HG03045 (cell line): ENCODE results near the gene TRPC1.
"Not testable (repeated sequence)": the region's sequence is repeated elsewhere in the genome, so short reads cannot be mapped to it uniquely, and the experiment has no call there.

Source experiments
- ATAC-seq: cut with Tn5 transposase; IDR thresholded peaks from one replicate; pipeline ENCODE4 v1.9.1; 2021; ENCODE audit warnings: mild to moderate bottlenecking, moderate library complexity; ENCODE audit not compliant: unreplicated experiment

Gene TRPC1

DNA sequence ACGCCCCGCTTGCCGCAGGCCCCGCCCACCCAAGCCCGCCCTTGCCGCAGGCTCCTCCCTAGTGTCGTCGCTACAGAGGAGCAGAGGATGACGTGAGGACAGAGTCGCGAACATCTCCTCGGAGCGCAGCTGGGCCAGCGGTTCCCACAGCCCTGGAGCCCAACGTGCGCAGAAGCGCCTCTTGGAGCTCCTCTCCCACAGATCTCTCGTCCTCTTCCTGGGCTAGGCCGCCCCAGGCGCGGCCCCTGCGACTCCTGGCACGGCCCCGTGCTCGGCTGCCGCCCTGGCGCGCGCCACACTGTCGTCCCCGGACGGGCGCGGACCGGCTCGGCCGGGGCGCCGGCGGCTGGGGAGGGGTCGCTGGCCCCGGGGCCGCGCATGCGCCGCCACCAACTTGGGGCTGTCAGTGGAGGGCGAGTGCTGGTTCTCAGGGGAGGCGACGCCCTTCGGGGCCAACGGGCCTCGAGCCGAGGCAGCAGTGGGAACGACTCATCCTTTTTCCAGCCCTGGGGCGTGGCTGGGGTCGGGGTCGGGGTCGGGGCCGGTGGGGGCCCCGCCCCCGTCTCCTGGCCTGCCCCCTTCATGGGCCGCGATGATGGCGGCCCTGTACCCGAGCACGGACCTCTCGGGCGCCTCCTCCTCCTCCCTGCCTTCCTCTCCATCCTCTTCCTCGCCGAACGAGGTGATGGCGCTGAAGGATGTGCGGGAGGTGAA lies at the start of gene TRPC1:
Gene TRPC1 (plus strand): TSS at position 67 of the 714 bp plus-strand sequence. CDS start 526 bp downstream, at position 593.
- peak; percentile 96 for ATAC-seq

DNA sequence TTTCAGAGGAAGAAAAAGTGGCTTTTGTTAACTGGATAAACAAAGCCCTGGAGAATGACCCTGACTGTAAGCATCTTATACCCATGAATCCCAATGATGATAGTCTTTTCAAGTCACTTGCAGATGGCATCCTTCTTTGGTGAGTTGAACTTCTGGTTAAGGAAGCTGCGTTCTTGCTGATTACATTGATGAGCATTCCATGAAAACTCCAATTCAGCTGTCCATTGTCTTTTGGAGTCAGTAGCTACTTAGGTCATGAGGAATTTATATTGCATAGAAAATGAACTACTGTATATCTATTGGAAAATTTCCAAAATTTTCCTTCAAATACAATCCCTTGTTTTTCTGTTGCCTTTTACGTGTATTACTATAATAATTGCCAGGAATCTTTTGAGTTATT lies 47.7 kb upstream of the TRPC1 start:
- no peak for ATAC-seq

DNA sequence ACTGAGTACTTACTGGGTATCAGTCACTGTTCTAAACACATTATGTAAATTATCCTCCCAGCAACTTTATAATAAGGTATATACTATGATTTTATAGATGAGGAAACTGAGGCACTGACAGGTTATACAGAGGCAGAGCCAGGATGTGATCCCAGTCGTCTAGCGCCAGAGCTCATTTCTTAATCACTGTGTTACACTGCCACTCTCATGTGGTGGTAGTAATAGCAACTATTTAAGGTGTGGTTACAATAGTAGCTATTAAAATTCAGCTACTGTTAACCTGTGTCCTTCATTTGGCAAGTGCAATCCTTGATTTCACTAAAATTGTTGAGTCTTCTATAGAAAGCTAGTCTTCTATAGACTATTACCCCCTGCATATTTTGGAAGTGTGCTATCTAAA lies 43.1 kb upstream of the TRPC1 start:
- no peak for ATAC-seq

DNA sequence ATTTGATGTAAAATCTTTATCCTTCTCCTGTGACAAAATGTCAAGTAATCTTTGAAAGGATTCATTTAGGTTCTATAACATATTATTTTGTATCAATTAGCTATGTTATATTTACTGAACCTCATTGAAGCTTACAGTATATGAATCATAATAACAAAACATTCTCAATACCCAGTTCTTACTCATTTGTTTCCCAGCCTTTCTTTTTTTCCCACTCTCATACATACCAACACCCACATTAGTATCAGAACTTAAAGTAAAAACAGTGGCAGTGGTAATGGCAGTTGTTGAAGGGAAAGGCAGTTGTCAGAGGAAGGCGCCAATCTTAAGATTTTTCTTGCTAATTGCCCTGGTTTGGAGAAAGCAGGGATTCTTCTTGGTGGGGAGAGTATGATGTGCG lies 33.2 kb upstream of the TRPC1 start:
- ATAC-seq, result no peak

DNA sequence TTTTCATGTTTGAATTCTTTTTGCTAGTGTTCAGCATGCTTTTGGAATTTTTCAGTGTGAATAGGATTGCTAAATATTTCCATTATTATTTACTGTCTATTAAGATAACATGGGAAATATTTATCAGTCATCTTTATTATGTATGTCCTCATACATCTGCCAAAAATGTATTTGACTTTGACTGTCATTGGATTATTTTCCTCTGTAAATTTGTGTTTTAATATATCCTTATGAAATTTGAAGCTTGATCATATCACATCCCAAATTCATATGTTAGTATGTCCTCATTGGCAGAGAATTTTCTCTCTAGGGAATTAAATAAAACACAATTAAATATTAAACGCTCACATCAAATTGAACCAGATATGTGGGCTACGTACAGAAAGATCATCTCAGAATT lies 32.3 kb upstream of the TRPC1 start:
- ATAC-seq, result no peak

DNA sequence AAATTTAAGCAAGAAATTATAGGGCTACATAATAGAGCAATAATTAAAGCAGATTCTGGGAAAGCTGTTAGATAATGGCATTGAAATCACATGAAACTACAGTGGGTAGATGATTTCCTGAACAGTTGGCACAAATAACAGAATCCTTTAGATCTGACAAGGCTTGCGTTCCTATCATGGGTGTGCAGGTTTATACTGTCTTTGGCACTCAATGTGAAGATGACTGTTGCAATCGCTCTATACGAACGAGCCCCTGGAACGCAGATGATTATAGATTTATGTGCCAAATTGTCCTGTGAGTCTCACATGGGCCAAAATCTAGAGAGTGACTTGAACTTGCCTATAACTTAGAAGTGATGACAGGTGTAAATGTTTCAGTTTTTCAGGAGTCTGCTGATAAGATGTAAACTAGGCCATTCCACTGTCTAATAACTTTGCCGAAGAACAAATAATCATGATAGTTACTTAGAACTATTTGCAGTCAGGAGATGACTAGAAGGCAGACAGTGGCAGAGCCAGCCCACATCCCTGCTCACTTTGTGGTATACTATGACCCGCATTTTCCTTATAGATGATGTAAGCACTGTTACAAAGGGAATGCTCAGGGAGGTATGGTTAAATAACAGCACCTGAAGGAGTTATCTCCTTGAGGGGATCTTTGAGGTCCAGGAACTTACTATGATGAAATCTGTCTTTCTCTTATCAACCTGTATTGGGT lies 30.5 kb upstream of the TRPC1 start:
- ATAC-seq, result no peak

DNA sequence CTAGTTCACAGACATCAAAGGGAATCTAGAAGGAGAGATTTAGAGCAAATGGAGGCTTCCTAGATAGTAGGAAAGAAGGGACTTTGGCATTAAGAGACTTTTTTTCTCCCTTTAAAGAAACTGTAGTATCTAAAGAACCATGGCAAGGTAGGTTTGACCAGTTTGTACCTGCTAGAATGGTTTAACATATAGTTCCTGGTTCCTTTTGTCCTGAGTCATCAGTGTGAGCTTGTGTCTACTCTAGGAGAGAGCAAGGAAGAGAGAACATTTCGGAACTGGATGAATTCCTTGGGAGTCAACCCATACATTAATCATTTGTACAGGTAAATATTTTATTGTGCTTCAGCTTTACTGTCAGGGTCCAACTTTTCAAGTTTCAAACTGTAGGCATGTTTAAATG lies 29.6 kb upstream of the TRPC1 start:
- ATAC-seq, result no peak

DNA sequence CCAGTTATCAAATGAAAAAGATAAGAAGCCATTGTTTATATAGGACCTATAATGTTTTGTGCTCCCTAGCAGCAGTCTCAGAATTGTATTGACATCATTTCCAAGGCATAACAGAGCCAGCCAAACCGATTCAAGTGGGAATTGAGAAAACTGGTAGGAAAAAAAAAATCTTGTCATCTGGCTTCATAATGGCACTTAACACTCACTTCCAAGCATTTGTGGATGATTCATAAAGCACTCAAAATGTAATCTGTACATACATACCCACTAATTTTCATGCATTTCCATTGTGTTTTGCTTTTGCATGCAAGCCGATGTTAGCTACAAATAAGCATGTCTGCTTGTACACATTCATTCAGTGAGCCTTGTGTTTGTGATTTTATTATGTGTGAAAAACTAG lies 18.6 kb upstream of the TRPC1 start:
- ATAC-seq, result no peak

DNA sequence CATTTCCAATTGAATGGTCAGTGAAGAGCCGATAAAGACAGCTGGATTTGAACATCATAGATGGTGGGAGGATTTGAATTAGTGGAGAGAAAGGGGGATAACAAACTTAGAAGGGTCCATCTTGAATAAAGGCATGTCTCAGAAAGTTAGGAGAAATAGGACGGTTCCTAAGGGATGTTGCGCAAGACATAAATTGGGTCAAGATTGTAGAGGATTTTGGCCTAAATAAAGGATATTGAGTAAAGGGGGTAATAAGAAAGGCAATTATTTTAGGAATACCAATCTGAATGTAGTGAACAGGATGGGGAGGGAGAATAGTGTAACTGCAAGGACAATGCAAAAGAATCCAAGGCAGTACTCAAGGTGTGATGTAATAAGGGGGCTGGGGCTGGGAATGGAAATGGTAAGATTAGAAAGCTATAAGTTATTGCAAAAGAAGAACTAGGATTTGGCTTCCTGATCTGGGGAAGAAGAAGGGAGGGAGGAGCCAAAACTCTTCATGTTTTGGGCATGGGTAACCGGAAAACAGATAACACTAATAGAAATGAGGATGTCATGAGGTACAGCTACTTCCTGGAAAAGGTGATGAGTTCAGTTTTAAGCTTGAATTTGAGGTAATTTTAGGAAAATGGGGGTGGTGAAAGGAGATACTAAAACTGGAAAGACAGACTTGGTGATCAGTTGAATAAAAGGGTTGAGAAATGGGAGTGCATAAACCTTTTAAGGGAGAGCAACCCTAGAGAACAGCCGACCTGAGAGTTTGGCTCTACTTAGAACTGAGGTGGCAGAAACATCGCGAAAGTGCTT lies 17.3 kb upstream of the TRPC1 start:
- no peak for ATAC-seq

DNA sequence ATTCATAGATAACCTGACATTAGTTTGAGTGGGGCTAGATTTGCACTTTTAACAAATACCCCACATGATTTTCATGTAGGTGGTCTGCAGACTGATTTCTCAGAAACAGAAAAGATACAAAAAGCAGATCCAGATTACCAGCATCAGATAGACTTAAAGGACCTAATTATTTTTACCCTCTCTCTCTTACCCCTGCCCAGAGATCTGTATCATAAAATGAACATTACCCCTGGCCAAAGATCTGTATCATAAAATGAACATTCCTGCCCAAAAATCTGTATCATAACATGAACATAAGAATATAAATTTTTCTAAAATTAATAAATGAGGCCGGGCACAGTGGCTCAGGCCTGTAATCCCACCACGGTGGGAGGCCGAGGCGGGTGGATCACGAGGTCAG lies 14.6 kb upstream of the TRPC1 start:
- no peak for ATAC-seq

DNA sequence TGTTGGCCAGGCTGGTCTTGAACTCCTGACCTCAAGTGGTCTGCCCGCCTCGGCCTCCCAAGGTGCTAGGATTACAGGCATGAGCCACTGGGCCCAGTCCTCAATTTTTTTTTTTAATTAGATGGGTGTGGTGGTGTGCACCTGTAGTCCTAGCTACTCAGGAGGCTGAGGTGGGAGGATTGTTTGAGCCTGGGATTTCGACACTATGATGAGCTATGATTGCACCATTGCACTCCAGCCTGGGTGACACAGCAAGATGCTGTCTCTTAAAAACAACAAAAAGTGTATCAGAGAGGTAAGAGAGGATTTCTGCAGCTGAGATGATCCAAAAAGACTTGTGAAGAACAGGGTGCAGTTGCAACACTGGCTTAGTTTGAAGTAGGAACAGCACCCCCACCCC lies 9.0 kb upstream of the TRPC1 start:
- ATAC-seq, result not testable (repeated sequence)

DNA sequence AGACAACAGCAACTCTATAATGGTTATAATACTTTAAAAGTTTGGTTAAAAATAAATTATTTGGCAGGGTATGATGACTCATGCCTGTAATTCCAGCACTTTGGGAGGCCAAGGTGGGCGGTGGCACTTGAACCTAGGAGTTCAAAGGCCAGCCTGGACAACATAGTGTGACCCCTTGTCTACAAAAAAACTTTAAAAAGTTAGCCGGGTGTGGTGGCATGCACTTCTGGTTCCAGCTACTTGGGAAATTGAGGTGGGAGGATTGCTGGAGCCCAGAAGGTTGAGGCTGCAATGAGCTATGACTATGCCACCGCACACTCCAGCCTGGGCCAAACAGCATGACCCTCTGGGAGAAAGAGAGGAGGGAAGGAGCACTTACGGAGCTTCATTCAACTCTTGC lies 7.7 kb upstream of the TRPC1 start:
- ATAC-seq, result no peak

DNA sequence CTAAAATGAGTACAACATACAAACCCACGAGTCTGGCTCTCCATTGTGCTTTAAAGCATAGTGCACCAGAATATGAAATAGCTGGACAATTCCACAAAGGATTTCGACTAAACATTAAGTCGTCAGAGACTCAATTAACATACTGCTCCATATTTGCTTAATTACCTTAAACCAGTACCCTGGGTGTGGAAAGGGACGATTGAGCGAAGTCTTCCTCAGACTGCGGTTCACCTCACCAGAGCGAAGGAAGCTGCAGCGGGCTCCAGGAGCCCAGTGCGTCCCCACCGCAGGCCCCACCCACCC lies 218 bp upstream of the TRPC1 start:
- peak; percentile 21 for ATAC-seq

DNA sequence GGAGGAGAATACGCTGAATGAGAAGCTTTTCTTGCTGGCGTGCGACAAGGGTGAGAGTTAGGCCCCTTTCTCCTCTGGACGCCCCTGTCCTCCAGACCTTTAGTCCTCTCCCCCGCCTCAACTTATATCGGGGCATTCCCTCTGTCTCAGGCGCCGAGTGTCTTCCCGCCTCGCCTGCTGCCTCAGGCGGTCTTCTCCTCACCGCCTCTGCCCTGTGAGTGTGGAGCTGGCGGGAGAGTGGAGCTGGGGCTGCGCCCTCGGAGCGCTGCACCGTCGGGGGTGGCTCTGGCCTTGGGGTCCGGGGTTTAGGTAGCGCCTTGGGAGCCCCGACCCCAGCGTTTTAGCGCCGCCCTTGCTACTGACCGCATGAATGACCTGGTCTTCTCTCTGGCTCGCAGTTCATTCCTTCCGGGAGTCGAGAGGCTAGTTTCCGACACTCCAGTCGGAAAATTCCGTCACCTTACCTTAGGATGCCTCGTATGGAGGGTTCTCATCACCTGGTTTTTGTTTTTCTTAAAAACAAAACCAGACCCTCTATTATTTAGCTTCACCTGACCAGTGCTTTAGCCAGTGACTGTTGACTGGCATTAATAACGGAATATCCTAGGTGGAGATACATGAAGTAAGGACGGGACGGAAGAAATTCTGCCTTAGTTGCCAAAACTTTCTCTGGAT lies 985 bp downstream of the TRPC1 start:
- ATAC-seq, result peak; percentile 32

DNA sequence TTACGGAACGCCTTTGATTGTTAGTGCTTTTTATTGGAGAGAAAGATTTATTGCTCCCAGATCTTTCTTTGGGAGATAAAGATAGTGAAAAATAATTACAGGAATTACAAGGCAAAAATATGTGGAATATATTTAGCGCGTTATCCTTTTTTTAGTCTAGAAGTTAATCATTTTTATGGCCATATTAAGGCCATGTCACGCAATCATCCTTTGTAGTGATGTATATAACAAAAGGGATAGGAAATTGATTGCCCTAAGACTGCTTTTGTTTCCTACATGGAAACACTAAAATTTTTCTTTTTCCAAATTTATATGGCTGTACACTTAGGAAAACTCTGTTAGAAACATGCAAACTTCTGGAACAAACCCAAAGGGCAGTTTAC lies 1.5 kb downstream of the TRPC1 start:
- no peak for ATAC-seq

DNA sequence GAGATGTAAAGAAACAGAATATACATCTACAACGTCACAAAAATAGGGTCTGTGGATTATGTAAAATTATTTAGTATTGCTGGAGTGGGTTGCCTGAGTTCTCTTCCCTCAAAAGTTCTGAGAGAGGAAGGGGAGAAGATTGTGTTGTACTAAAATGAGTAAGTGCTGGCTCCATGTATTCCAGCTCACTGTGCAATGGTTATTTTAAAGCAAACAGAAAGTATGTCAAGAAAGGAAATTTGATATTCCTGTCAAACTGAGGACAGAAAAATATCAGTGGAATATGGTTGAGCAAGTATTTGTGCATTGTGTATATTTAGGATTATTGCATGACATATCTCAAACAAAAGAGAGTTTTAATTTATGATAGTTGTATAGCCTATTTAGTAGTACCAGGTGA lies 2.2 kb downstream of the TRPC1 start:
- no peak for ATAC-seq

DNA sequence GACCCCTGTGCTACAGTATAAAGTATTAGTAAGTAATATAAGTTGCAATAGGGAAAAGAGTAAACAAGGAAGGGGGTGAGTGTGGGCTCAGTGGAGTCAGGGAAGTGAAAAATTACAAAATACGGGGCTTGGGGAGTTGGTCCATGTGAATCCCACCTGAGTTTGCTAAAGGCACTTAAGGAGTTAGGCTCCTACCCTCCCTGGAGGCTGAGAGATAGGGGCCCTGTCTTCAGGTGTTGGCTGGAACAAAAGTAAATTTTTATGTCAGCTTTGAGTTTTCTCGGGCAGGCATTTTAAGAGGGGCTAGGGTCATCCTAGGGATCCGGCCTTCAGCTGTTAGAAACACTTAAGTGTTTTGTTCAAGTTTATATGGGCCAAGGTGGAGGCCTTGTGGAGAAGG lies 8.2 kb downstream of the TRPC1 start:
- no peak for ATAC-seq

DNA sequence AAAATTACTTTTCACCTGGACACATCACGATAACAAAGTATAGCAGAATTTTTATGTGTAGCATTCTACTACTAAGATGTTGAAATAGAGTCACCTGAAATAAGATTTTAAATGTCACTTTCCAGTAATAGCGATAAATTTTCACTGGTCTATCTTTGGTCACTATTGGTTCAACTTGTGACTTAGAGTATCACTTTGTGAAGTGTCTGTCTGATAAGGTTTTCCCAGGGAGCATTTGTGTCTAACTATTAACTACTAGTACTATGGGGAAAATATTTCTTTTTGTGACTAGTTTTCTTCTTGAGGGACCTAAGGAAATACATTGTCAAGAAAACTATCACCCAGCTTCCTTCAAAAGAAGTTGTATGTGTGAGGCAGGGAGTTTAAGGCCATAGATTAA lies 11.0 kb downstream of the TRPC1 start:
- ATAC-seq, result no peak

DNA sequence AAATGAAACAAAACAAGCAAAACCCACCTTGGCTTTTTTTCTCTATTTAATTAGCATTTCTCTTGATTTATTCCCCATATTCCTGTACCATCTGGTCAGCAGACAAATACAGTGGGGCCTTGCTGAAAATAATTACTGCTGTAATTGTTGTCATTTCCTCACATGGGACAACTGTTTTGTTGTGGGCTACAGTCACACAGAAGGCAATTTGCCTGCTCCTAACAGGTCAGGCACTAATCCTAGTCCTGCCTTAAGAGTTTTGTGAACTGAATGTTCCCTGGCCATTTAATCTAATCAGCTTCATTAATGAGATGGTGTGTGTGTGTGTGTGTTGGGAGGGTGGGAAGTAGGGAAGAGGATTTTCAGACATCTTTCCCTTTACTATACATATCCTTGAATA lies 11.6 kb downstream of the TRPC1 start:
- no peak for ATAC-seq

DNA sequence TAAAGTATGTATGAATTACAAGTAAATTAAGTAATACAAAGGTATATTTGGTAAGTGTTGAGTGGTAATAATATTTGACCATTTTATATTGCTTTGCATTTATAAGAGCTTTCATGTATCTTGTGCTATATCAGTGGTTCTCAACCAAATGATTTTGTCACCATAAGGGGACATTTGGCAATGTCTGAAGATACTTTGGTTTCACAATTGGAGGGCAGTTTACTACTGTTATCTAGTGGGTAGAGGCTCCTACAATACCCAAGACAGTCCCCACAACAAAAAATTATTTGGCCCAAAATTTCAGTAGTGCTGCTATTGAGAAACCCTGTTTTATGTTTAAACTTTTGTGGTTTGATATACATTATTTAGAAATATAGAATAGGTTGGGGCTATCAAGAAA lies 14.6 kb downstream of the TRPC1 start:
- no peak for ATAC-seq

DNA sequence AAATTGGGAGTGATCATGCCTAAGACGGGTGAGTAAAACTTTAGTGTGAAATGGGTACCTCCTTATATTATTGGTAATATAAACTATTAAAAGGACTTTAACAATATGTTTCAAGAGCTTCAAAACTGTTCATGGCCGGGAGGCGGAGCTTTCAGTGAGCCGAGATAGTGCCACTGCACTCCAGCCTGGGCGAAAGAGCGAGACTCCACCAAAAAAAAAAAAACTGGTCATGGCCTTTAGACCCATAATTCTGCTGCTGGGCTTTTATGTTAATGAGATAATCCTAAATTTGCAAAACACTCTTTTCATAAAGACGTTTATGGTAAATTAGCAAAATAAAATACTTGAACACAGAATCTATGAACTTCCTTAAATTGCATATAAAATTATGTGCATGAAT lies 22.8 kb downstream of the TRPC1 start:
- no peak for ATAC-seq

DNA sequence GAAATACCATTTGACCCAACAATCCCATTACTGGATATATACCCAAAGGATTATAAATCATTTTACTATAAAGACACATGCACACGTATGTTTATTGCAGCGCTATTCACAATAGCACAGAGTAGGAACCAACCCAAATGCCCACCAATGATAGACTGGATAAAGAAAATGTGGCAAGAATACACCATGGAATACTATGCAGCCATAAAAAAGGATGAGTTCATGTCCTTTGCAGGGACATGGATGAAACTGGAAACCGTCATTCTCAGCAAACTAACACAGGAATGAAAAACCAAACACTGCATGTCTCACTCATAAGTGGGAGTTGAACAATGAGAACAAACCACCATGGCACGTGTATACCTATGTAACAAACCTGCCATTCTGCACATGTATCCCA lies 26.7 kb downstream of the TRPC1 start:
- not testable (repeated sequence) for ATAC-seq
